Measurements from ENCODE around the gene RPL3.

- no peak for TF ChIP-seq CTCF (IDR thresholded peaks at IDR 0.05)
- no peak for TF ChIP-seq FOXK1 (CRISPR knock-in tag; IDR thresholded peaks at IDR 0.05)
- TF ChIP-seq ZMAT4 (CRISPR knock-in tag; IDR thresholded peaks at IDR 0.05), result no peak
- no peak for TF ChIP-seq ARID4B (CRISPR knock-in tag; IDR thresholded peaks at IDR 0.05; ENCODE audit: borderline replicate concordance)
- no peak for TF ChIP-seq NR1H2 (CRISPR knock-in tag; IDR thresholded peaks at IDR 0.05)
- TF ChIP-seq IRF2 (CRISPR knock-in tag; IDR thresholded peaks at IDR 0.05; ENCODE audit: borderline replicate concordance, low read depth), result no peak
Measured at GRCh38 chr22:39355080-39355479, 35.7 kb upstream of the RPL3 start.
